Calu3 (cell line): ENCODE data around the gene ZIC4. TPM values are rescaled to one million over a fixed set of nuclear protein-coding genes. Genes with fewer than 3 reads are reported as not detected.
A peak's percentile ranks its signal among the peaks of the same experiment; 100 is the strongest.

Source experiments
- BruUV-seq: library from RNA; stranded (reverse); fragments of 400-500 nt; replicated peaks from 2 replicates; lab custom pipeline; 2021; lab: Mats Ljungman, UMichigan
- CTCF ChIA-PET: fragments of 300-600 bp; sonication (Branson Sonifier 250); formaldehyde crosslinking; loops from one replicate; lab custom pipeline; 2022; ENCODE audit warnings: antibody characterized with exemption; lab: Charles Lee
- DNase-seq: peaks from one replicate; pipeline ENCODE4 v3.0.0; 2022
- H3K27ac Mint-ChIP-seq: one replicate; pipeline ENCODE4 v1.8.0; 2022; ENCODE audit warnings: mixed read lengths; ENCODE audit not compliant: unreplicated experiment
- H3K27me3 Mint-ChIP-seq: one replicate; pipeline ENCODE4 v1.8.0; 2022; ENCODE audit warnings: mixed read lengths; ENCODE audit not compliant: unreplicated experiment
- H3K36me3 Mint-ChIP-seq: one replicate; pipeline ENCODE4 v1.8.0; 2022; ENCODE audit warnings: mild to moderate bottlenecking, moderate library complexity, mixed read lengths; ENCODE audit not compliant: insufficient read depth, unreplicated experiment
- H3K4me1 Mint-ChIP-seq: one replicate; pipeline ENCODE4 v1.8.0; 2022; ENCODE audit warnings: mild to moderate bottlenecking, low read depth, mixed read lengths; ENCODE audit not compliant: unreplicated experiment
- H3K4me3 Mint-ChIP-seq: one replicate; pipeline ENCODE4 v1.8.0; 2022; ENCODE audit warnings: mild to moderate bottlenecking, low read depth, moderate library complexity, mixed read lengths; ENCODE audit not compliant: unreplicated experiment
- H3K9me3 Mint-ChIP-seq: one replicate; pipeline ENCODE4 v1.8.0; 2022; ENCODE audit warnings: low read depth, mixed read lengths; ENCODE audit not compliant: unreplicated experiment
- intact Hi-C: fragments of 100-400 bp; cut with micrococcal nuclease; formaldehyde crosslinking; loops from one replicate; pipeline ENCODE4 v1.10.0; 2022; ENCODE audit not compliant: unreplicated experiment
- total RNA-seq: library from RNA; stranded (reverse); gene quantifications from 2 replicates; pipeline ENCODE4 v1.2.3, GENCODE V29; 2022
- TF ChIP-seq, protein P1 (sequence below): fragments of 200-600 bp; IDR thresholded peaks from one replicate; pipeline ENCODE4 v1.8.0; 2022; ENCODE audit warnings: antibody characterized with exemption; ENCODE audit not compliant: unreplicated experiment

Gene ZIC4
- total RNA-seq, 1 experiment from 2014 or later = not detected

DNA sequence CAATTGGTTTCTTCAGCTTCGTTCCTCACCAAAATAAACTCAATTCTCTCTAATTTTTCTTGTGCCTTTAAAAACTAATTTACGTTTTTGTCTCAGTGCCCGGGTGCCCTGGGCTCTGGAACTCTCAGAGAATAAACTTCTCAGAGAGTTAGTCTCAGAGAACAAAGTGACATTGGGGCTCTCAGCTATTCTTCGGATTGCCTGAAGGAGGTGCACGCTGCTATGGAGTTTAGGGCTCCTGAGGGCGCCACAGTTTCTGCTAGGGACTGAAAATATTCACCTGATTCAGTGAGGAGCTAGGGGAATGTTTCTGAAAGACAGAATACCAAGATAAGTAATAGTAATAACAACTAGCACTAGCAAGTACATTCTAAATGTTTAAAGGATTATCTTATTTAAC lies 22.7 kb downstream of the ZIC4 start:
- no peaks in the 10 kb centered on the region for H3K4me1 Mint-ChIP-seq
- intact Hi-C loops = no loop called here
- no TSS peak for BruUV-seq
- H3K27ac Mint-ChIP-seq = no peak overlapping the region
- CTCF ChIA-PET = interaction anchor here (1.1 kb wide), 1 partner anchor 233 kb away, joined by 3 read pairs; no protein-coding TSS in a partner anchor
- peak; percentile 26 for DNase-seq
- H3K36me3 Mint-ChIP-seq = no peaks in the 10 kb centered on the region
- TF ChIP-seq, protein P1, sequence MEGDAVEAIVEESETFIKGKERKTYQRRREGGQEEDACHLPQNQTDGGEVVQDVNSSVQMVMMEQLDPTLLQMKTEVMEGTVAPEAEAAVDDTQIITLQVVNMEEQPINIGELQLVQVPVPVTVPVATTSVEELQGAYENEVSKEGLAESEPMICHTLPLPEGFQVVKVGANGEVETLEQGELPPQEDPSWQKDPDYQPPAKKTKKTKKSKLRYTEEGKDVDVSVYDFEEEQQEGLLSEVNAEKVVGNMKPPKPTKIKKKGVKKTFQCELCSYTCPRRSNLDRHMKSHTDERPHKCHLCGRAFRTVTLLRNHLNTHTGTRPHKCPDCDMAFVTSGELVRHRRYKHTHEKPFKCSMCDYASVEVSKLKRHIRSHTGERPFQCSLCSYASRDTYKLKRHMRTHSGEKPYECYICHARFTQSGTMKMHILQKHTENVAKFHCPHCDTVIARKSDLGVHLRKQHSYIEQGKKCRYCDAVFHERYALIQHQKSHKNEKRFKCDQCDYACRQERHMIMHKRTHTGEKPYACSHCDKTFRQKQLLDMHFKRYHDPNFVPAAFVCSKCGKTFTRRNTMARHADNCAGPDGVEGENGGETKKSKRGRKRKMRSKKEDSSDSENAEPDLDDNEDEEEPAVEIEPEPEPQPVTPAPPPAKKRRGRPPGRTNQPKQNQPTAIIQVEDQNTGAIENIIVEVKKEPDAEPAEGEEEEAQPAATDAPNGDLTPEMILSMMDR = no peak
- no peaks in the 10 kb centered on the region for H3K27me3 Mint-ChIP-seq
- H3K4me3 Mint-ChIP-seq = no peak overlapping the region
- H3K9me3 Mint-ChIP-seq = peaks cover 5% of the 10 kb centered on the region

DNA sequence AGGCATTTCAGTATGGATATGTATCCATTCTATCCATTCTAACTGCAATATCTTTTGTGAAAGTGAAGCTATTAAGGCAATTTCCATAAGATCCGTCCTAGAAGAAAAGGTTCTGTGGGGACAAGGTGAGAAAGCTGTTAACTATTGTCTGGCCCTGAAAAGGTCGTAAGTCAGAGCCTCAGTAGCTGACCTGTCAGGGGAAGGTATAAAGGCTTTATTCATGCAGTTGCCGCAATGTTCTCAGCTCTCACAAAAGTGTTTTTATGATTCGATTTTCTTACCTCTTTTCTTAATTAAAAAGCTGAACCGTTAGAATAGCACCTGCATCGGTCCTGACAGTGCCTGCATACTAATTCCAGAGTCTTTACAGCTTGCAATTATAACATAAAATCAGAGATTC lies 24.7 kb downstream of the ZIC4 start:
- DNase-seq = no peak
- H3K4me3 Mint-ChIP-seq = no peak overlapping the region
- H3K9me3 Mint-ChIP-seq = peaks cover 2% of the 10 kb centered on the region
- intact Hi-C loops = no loop called here
- no TSS peak for BruUV-seq
- H3K36me3 Mint-ChIP-seq = no peaks in the 10 kb centered on the region
- no peaks in the 10 kb centered on the region for H3K27me3 Mint-ChIP-seq
- CTCF ChIA-PET = interaction anchor here (0.7 to 1.1 kb wide), 3 partner anchors 18 to 1574 kb away, joined by 6 to 11 read pairs (median 8); no protein-coding TSS in a partner anchor
- H3K4me1 Mint-ChIP-seq = no peaks in the 10 kb centered on the region
- no peak overlapping the region for H3K27ac Mint-ChIP-seq
- TF ChIP-seq, protein P1 = no peak

DNA sequence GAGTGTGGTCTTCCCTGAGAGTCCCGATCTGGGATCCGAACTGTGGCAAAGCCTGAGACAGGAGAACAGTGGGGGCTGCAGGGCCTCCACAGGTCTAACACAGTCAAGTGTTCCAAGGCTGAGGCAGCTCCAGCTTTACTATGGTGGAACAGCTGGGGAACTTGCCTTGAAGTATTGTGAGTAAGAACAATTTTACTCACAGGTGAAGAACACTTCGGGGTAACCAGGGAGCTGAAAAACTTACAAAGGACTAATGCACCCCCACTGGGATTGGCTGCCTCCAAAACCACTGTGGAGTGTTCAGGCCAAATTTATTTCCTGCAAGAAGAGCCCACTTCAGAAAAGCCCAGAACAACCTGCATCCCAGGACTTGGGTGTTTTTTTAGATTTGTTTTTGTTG lies 25.4 kb downstream of the ZIC4 start:
- H3K4me1 Mint-ChIP-seq = no peaks in the 10 kb centered on the region
- H3K27me3 Mint-ChIP-seq = no peaks in the 10 kb centered on the region
- TF ChIP-seq, protein P1 = no peak
- CTCF ChIA-PET = interaction anchor here (1.1 kb wide), 1 partner anchor 17 kb away, joined by 8 read pairs; no protein-coding TSS in a partner anchor
- no peak for DNase-seq
- no peak overlapping the region for H3K27ac Mint-ChIP-seq
- no peaks in the 10 kb centered on the region for H3K36me3 Mint-ChIP-seq
- BruUV-seq = no TSS peak
- peaks cover 2% of the 10 kb centered on the region for H3K9me3 Mint-ChIP-seq
- intact Hi-C loops = no loop called here
- H3K4me3 Mint-ChIP-seq = no peak overlapping the region

DNA sequence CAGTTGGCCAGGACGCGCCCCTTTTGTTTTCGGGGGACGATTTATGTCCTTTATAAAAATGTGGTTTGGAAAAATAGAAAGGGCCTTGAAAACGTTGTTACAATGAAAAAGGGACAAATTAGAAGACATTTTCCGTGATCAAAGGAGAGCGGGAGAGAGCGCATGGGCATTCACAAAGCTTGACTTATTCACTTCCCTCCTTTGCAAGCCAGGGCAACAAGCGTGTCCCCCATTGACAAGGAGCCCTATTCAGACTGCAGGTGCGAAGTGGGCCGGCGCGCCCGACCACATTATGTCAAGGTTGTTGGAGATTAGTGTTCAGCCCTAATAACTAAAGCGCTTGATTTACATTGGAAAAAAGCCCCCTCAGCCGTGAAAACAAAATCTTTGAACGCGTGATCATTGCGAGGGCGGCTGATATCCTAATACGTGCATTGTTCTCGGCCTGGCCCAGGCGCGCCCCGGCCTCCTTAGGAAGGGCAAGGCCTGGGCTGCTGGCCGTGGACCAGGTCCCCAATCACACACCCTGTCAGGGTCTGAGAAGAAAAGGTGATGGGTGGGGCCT lies 25.9 kb downstream of the ZIC4 start:
- BruUV-seq = no TSS peak
- H3K27me3 Mint-ChIP-seq = no peaks in the 10 kb centered on the region
- H3K36me3 Mint-ChIP-seq = no peaks in the 10 kb centered on the region
- intact Hi-C loops = no loop called here
- peaks cover 2% of the 10 kb centered on the region for H3K9me3 Mint-ChIP-seq
- H3K27ac Mint-ChIP-seq = no peak overlapping the region
- CTCF ChIA-PET = no interaction called here
- H3K4me1 Mint-ChIP-seq = no peaks in the 10 kb centered on the region
- no peak for DNase-seq
- H3K4me3 Mint-ChIP-seq = no peak overlapping the region
- TF ChIP-seq, protein P1 = no peak
